CD14-positive monocyte (primary cell): ENCODE data around the gene ARL6. TPM values are rescaled to one million over a fixed set of nuclear protein-coding genes. Genes with fewer than 3 reads are reported as not detected.

ENCODE experiments used
- DNase-seq, 3 donors: peaks; one replicate each; pipeline ENCODE4 v3.0.0-alpha.2; 2011 to 2022
- H2AFZ ChIP-seq: 2 replicates; pipeline ENCODE4 v1.6.0; 2012; ENCODE audit warnings: mild to moderate bottlenecking, low read depth, low read length, inconsistent platforms; ENCODE audit not compliant: insufficient read depth, poor library complexity, severe bottlenecking
- H3K27ac ChIP-seq, 2 donors: 1 replicate in 1 of 2; 2 replicates in 1 of 2; pipeline ENCODE4 v1.5.1; 2012 to 2013; ENCODE audit warnings: low read length in 2 of 2, control low read depth in 1 of 2, inconsistent platforms in 1 of 2, low read depth in 1 of 2, mild to moderate bottlenecking in 1 of 2
- H3K27me3 ChIP-seq, 2 donors: one replicate each; pipeline versions ENCODE4 v1.6.0 to v1.6.1; 2011 to 2013; ENCODE audit warnings: low read length in 2 of 2; ENCODE audit not compliant: control insufficient read depth in 2 of 2, insufficient read depth in 2 of 2
- H3K36me3 ChIP-seq, 2 donors: replicated peaks in 1 of 2; 1 replicate in 1 of 2; 2 replicates in 1 of 2; pipeline versions ENCODE4 v1.5.1 to v1.6.1; 2012 to 2013; ENCODE audit warnings: low read length in 2 of 2, control low read depth in 1 of 2, inconsistent platforms in 1 of 2, mild to moderate bottlenecking in 1 of 2; ENCODE audit not compliant: insufficient read depth in 2 of 2, control insufficient read depth in 1 of 2
- H3K4me1 ChIP-seq, 2 donors: 1 replicate in 1 of 2; 2 replicates in 1 of 2; pipeline versions ENCODE4 v1.5.1 to v1.6.1; 2012 to 2013; ENCODE audit warnings: low read length in 2 of 2, control low read depth in 1 of 2, inconsistent platforms in 1 of 2, mild to moderate bottlenecking in 1 of 2, moderate library complexity in 1 of 2; ENCODE audit not compliant: insufficient read depth in 2 of 2, control insufficient read depth in 1 of 2
- H3K4me2 ChIP-seq: replicated peaks from 2 replicates; pipeline ENCODE3; 2012; ENCODE audit warnings: low read length, moderate library complexity, mild to moderate bottlenecking; ENCODE audit not compliant: poor library complexity, severe bottlenecking; ENCODE audit errors: extremely low read depth
- H3K4me3 ChIP-seq, 3 experiments: fragments of 200-600 bp in 1 of 3; sonication (generic) in 1 of 3; replicated peaks in 1 of 3; 1 replicate in 2 of 3; 2 replicates in 1 of 3; pipeline ENCODE4 v1.5.1; 2011 to 2013; ENCODE audit warnings: low read length in 3 of 3, mild to moderate bottlenecking in 3 of 3, control low read depth in 2 of 3, low read depth in 2 of 3, inconsistent platforms in 1 of 3, moderate library complexity in 1 of 3
- H3K79me2 ChIP-seq: 2 replicates; pipeline ENCODE4 v1.6.0; 2012; ENCODE audit warnings: mild to moderate bottlenecking, control low read depth, inconsistent platforms, low read length, moderate library complexity; ENCODE audit not compliant: insufficient read depth
- H3K9ac ChIP-seq: 2 replicates; pipeline ENCODE4 v1.6.0; 2017; ENCODE audit warnings: low read length, mild to moderate bottlenecking; ENCODE audit not compliant: insufficient read depth, poor library complexity, severe bottlenecking
- H3K9me3 ChIP-seq, 2 donors: replicated peaks in 1 of 2; 1 replicate in 1 of 2; 2 replicates in 1 of 2; pipeline versions ENCODE4 v1.5.1 to v1.6.1; 2012 to 2013; ENCODE audit warnings: low read length in 2 of 2, control low read depth in 1 of 2; ENCODE audit not compliant: control insufficient read depth in 1 of 2, insufficient read depth in 1 of 2
- H4K20me1 ChIP-seq: 2 replicates; pipeline ENCODE4 v1.6.0; 2012; ENCODE audit warnings: mild to moderate bottlenecking, low read length, control low read depth, moderate library complexity; ENCODE audit not compliant: insufficient read depth
- H3K27ac Mint-ChIP-seq, 7 donors: one replicate each; pipeline ENCODE4 v1.8.0; 2020; ENCODE audit warnings: mild to moderate bottlenecking in 7 of 7, mixed read lengths in 7 of 7, moderate library complexity in 6 of 7, inconsistent platforms in 2 of 7
- H3K27me3 Mint-ChIP-seq, 3 donors: one replicate each; pipeline ENCODE4 v1.8.0; 2021 to 2022; ENCODE audit warnings: low read depth in 3 of 3, mild to moderate bottlenecking in 3 of 3, mixed read lengths in 3 of 3, moderate library complexity in 3 of 3, inconsistent platforms in 1 of 3
- H3K36me3 Mint-ChIP-seq, 2 donors: one replicate each; pipeline ENCODE4 v1.8.0; 2020; ENCODE audit warnings: mixed read lengths in 2 of 2, inconsistent platforms in 1 of 2, mild to moderate bottlenecking in 1 of 2
- H3K4me1 Mint-ChIP-seq: one replicate; pipeline ENCODE4 v1.8.0; 2020; ENCODE audit warnings: mild to moderate bottlenecking, mixed read lengths
- H3K4me3 Mint-ChIP-seq, 2 donors: one replicate each; pipeline ENCODE4 v1.8.0; 2020; ENCODE audit warnings: mild to moderate bottlenecking in 2 of 2, mixed read lengths in 2 of 2, moderate library complexity in 1 of 2
- H3K9me3 Mint-ChIP-seq, 7 donors: one replicate each; pipeline ENCODE4 v1.8.0; 2020 to 2022; ENCODE audit warnings: mixed read lengths in 7 of 7, mild to moderate bottlenecking in 6 of 7, moderate library complexity in 6 of 7, inconsistent platforms in 2 of 7
- CTCF ChIP-seq: fragments of 200-600 bp; IDR thresholded peaks from one replicate; pipeline ENCODE4 v1.8.0; 2022; ENCODE audit warnings: antibody characterized with exemption, mild to moderate bottlenecking
- WGBS: methylation state at CpG from one replicate; pipeline ENCODE4 v1.1.5; 2013; ENCODE audit warnings: missing lambda C conversion rate; ENCODE audit not compliant: insufficient coverage; 5-methylcytosine and 5-hydroxymethylcytosine counted together
- intact Hi-C, 2 donors: fragments of 100-400 bp; cut with micrococcal nuclease; formaldehyde crosslinking; loops; one replicate each; pipeline versions ENCODE4 v1.15.0 to v1.15.1; 2023
- polyA plus RNA-seq, 3 donors: library from polyadenylated mRNA; depleted of rRNA in 1 of 3; unstranded in 2 of 3; stranded (reverse) in 1 of 3; fragments of 300-500 nt in 2 of 3; fragments of >200 nt in 1 of 3; fragmentation: Illumina TruSeq in 2 of 3; gene quantifications; 1 replicate in 2 of 3; 2 replicates in 1 of 3; pipeline ENCODE4 v1.2.3, GENCODE V29; 2012 to 2021

Gene ARL6
- polyA plus RNA-seq, 3 donors: 0.76 to 2.3 (median 1.8) TPM

- H3K79me2 ChIP-seq: peaks cover 8% of the 10 kb centered on the region
- H3K4me3 ChIP-seq: no peak overlapping the region
- Mint-ChIP-seq H3K27me3 (peaks cover 0 to 2% (median 0%) of the 10 kb centered on the region in 3 donors), H3K27ac (no peak overlapping the region), H3K4me3 (no peak overlapping the region), H3K4me1 (peaks cover 8% of the 10 kb centered on the region), H3K9me3 (no peaks in the 10 kb centered on the region), H3K36me3 (peaks cover 17 to 20% of the 10 kb centered on the region in 2 donors)
- 100% methylated on average over 2 of the region's 2 CpGs for WGBS
- no peak for DNase-seq
- intact Hi-C loops: no loop called here
- H3K4me2 ChIP-seq: no peak overlapping the region
- TF ChIP-seq CTCF: no peak
- H3K4me1 ChIP-seq: no peaks in the 10 kb centered on the region
- H3K27ac ChIP-seq: no peak overlapping the region
- no peaks in the 10 kb centered on the region for H3K9me3 ChIP-seq
- peaks cover 0 to 4% of the 10 kb centered on the region in 2 donors for H3K36me3 ChIP-seq
- H2AFZ ChIP-seq: no peak overlapping the region
- no peaks in the 10 kb centered on the region for H3K27me3 ChIP-seq
- H3K9ac ChIP-seq: no peak overlapping the region
- H4K20me1 ChIP-seq: peaks cover 75% of the 10 kb centered on the region
Measured at GRCh38 chr3:97839944-97840343, 75.4 kb downstream of the ARL6 start.

DNA sequence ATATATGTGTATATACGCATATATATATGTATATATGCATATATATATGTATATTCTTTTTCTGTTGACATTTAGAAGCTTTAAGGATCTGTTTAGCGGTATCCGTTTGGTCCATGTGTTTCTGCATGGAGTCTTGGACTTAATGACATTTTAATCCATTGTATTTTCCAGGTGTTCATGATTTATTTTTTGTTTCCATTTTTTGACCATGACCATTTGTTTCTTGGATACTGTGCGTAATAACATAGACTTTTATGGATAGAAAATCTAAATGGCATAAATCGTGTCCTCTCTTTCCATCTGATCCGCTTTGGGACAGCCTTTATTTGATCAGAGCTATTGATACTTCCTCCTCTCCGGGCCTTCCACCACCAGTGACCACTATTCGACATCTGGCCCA is 76.7 kb downstream of the ARL6 start:
- H3K4me3 ChIP-seq: no peak overlapping the region
- H2AFZ ChIP-seq: no peak overlapping the region
- H3K27ac ChIP-seq: no peak overlapping the region
- no peak for TF ChIP-seq CTCF
- peaks cover 24 to 30% of the 10 kb centered on the region in 2 donors for H3K36me3 Mint-ChIP-seq
- no peak overlapping the region for H3K4me2 ChIP-seq
- H4K20me1 ChIP-seq: peaks cover 62% of the 10 kb centered on the region
- H3K79me2 ChIP-seq: peaks cover 8% of the 10 kb centered on the region
- no peak overlapping the region for H3K4me3 Mint-ChIP-seq
- H3K9me3 Mint-ChIP-seq: no peaks in the 10 kb centered on the region
- 97% methylated on average over 6 of the region's 8 CpGs for WGBS
- H3K4me1 ChIP-seq: no peaks in the 10 kb centered on the region
- intact Hi-C loops: no loop called here
- no peak overlapping the region for H3K27ac Mint-ChIP-seq
- peaks cover 5 to 6% of the 10 kb centered on the region in 2 donors for H3K36me3 ChIP-seq
- H3K9me3 ChIP-seq: no peaks in the 10 kb centered on the region
- no peak overlapping the region for H3K9ac ChIP-seq
- H3K27me3 ChIP-seq: no peaks in the 10 kb centered on the region
- peaks cover 0 to under 1% (median 0%) of the 10 kb centered on the region in 3 donors for H3K27me3 Mint-ChIP-seq
- peaks cover 8% of the 10 kb centered on the region for H3K4me1 Mint-ChIP-seq
- no peak for DNase-seq
